CD14-positive monocyte (primary cell): ENCODE data around the gene ATXN1. TPM values are rescaled to one million over a fixed set of nuclear protein-coding genes. Genes with fewer than 3 reads are reported as not detected.

ENCODE experiments used
- DNase-seq, 3 donors: peaks; one replicate each; pipeline ENCODE4 v3.0.0-alpha.2; 2011 to 2022
- H2AFZ ChIP-seq: 2 replicates; pipeline ENCODE4 v1.6.0; 2012; ENCODE audit warnings: mild to moderate bottlenecking, low read depth, low read length, inconsistent platforms; ENCODE audit not compliant: insufficient read depth, poor library complexity, severe bottlenecking
- H3K27ac ChIP-seq, 2 donors: 1 replicate in 1 of 2; 2 replicates in 1 of 2; pipeline ENCODE4 v1.5.1; 2012 to 2013; ENCODE audit warnings: low read length in 2 of 2, control low read depth in 1 of 2, inconsistent platforms in 1 of 2, low read depth in 1 of 2, mild to moderate bottlenecking in 1 of 2
- H3K27me3 ChIP-seq, 2 donors: one replicate each; pipeline versions ENCODE4 v1.6.0 to v1.6.1; 2011 to 2013; ENCODE audit warnings: low read length in 2 of 2; ENCODE audit not compliant: control insufficient read depth in 2 of 2, insufficient read depth in 2 of 2
- H3K36me3 ChIP-seq, 2 donors: replicated peaks in 1 of 2; 1 replicate in 1 of 2; 2 replicates in 1 of 2; pipeline versions ENCODE4 v1.5.1 to v1.6.1; 2012 to 2013; ENCODE audit warnings: low read length in 2 of 2, control low read depth in 1 of 2, inconsistent platforms in 1 of 2, mild to moderate bottlenecking in 1 of 2; ENCODE audit not compliant: insufficient read depth in 2 of 2, control insufficient read depth in 1 of 2
- H3K4me1 ChIP-seq, 2 donors: 1 replicate in 1 of 2; 2 replicates in 1 of 2; pipeline versions ENCODE4 v1.5.1 to v1.6.1; 2012 to 2013; ENCODE audit warnings: low read length in 2 of 2, control low read depth in 1 of 2, inconsistent platforms in 1 of 2, mild to moderate bottlenecking in 1 of 2, moderate library complexity in 1 of 2; ENCODE audit not compliant: insufficient read depth in 2 of 2, control insufficient read depth in 1 of 2
- H3K4me2 ChIP-seq: replicated peaks from 2 replicates; pipeline ENCODE3; 2012; ENCODE audit warnings: low read length, moderate library complexity, mild to moderate bottlenecking; ENCODE audit not compliant: poor library complexity, severe bottlenecking; ENCODE audit errors: extremely low read depth
- H3K4me3 ChIP-seq, 3 experiments: fragments of 200-600 bp in 1 of 3; sonication (generic) in 1 of 3; replicated peaks in 1 of 3; 1 replicate in 2 of 3; 2 replicates in 1 of 3; pipeline ENCODE4 v1.5.1; 2011 to 2013; ENCODE audit warnings: low read length in 3 of 3, mild to moderate bottlenecking in 3 of 3, control low read depth in 2 of 3, low read depth in 2 of 3, inconsistent platforms in 1 of 3, moderate library complexity in 1 of 3
- H3K79me2 ChIP-seq: 2 replicates; pipeline ENCODE4 v1.6.0; 2012; ENCODE audit warnings: mild to moderate bottlenecking, control low read depth, inconsistent platforms, low read length, moderate library complexity; ENCODE audit not compliant: insufficient read depth
- H3K9ac ChIP-seq: 2 replicates; pipeline ENCODE4 v1.6.0; 2017; ENCODE audit warnings: low read length, mild to moderate bottlenecking; ENCODE audit not compliant: insufficient read depth, poor library complexity, severe bottlenecking
- H3K9me3 ChIP-seq, 2 donors: replicated peaks in 1 of 2; 1 replicate in 1 of 2; 2 replicates in 1 of 2; pipeline versions ENCODE4 v1.5.1 to v1.6.1; 2012 to 2013; ENCODE audit warnings: low read length in 2 of 2, control low read depth in 1 of 2; ENCODE audit not compliant: control insufficient read depth in 1 of 2, insufficient read depth in 1 of 2
- H4K20me1 ChIP-seq: 2 replicates; pipeline ENCODE4 v1.6.0; 2012; ENCODE audit warnings: mild to moderate bottlenecking, low read length, control low read depth, moderate library complexity; ENCODE audit not compliant: insufficient read depth
- H3K27ac Mint-ChIP-seq, 7 donors: one replicate each; pipeline ENCODE4 v1.8.0; 2020; ENCODE audit warnings: mild to moderate bottlenecking in 7 of 7, mixed read lengths in 7 of 7, moderate library complexity in 6 of 7, inconsistent platforms in 2 of 7
- H3K27me3 Mint-ChIP-seq, 3 donors: one replicate each; pipeline ENCODE4 v1.8.0; 2021 to 2022; ENCODE audit warnings: low read depth in 3 of 3, mild to moderate bottlenecking in 3 of 3, mixed read lengths in 3 of 3, moderate library complexity in 3 of 3, inconsistent platforms in 1 of 3
- H3K36me3 Mint-ChIP-seq, 2 donors: one replicate each; pipeline ENCODE4 v1.8.0; 2020; ENCODE audit warnings: mixed read lengths in 2 of 2, inconsistent platforms in 1 of 2, mild to moderate bottlenecking in 1 of 2
- H3K4me1 Mint-ChIP-seq: one replicate; pipeline ENCODE4 v1.8.0; 2020; ENCODE audit warnings: mild to moderate bottlenecking, mixed read lengths
- H3K4me3 Mint-ChIP-seq, 2 donors: one replicate each; pipeline ENCODE4 v1.8.0; 2020; ENCODE audit warnings: mild to moderate bottlenecking in 2 of 2, mixed read lengths in 2 of 2, moderate library complexity in 1 of 2
- H3K9me3 Mint-ChIP-seq, 7 donors: one replicate each; pipeline ENCODE4 v1.8.0; 2020 to 2022; ENCODE audit warnings: mixed read lengths in 7 of 7, mild to moderate bottlenecking in 6 of 7, moderate library complexity in 6 of 7, inconsistent platforms in 2 of 7
- CTCF ChIP-seq: fragments of 200-600 bp; IDR thresholded peaks from one replicate; pipeline ENCODE4 v1.8.0; 2022; ENCODE audit warnings: antibody characterized with exemption, mild to moderate bottlenecking
- WGBS: methylation state at CpG from one replicate; pipeline ENCODE4 v1.1.5; 2013; ENCODE audit warnings: missing lambda C conversion rate; ENCODE audit not compliant: insufficient coverage; 5-methylcytosine and 5-hydroxymethylcytosine counted together
- intact Hi-C, 2 donors: fragments of 100-400 bp; cut with micrococcal nuclease; formaldehyde crosslinking; loops; one replicate each; pipeline versions ENCODE4 v1.15.0 to v1.15.1; 2023
- polyA plus RNA-seq, 3 donors: library from polyadenylated mRNA; depleted of rRNA in 1 of 3; unstranded in 2 of 3; stranded (reverse) in 1 of 3; fragments of 300-500 nt in 2 of 3; fragments of >200 nt in 1 of 3; fragmentation: Illumina TruSeq in 2 of 3; gene quantifications; 1 replicate in 2 of 3; 2 replicates in 1 of 3; pipeline ENCODE4 v1.2.3, GENCODE V29; 2012 to 2021

ATXN1 gene
- polyA plus RNA-seq, 3 donors: 8.8 to 19.1 (median 10.9) TPM

- no peak for TF ChIP-seq CTCF
- H3K4me3 ChIP-seq: no peak overlapping the region
- no peaks in the 10 kb centered on the region for H3K9me3 ChIP-seq
- H3K27ac ChIP-seq: no peak overlapping the region
- no peak overlapping the region for H2AFZ ChIP-seq
- H3K4me2 ChIP-seq: no peak overlapping the region
- Mint-ChIP-seq H3K27ac (peak overlapping the region in 1 of 7 donors; percentile 44), H3K9me3 (no peaks in the 10 kb centered on the region), H3K27me3 (peaks cover 0 to 2% (median 2%) of the 10 kb centered on the region in 3 donors), H3K4me1 (peaks cover 51% of the 10 kb centered on the region), H3K4me3 (no peak overlapping the region), H3K36me3 (peaks cover 12 to 19% of the 10 kb centered on the region in 2 donors)
- DNase-seq: no peak
- peaks cover 39 to 45% of the 10 kb centered on the region in 2 donors for H3K4me1 ChIP-seq
- H4K20me1 ChIP-seq: peaks cover 51% of the 10 kb centered on the region
- peaks cover 0 to 2% of the 10 kb centered on the region in 2 donors for H3K36me3 ChIP-seq
- H3K79me2 ChIP-seq: no peaks in the 10 kb centered on the region
- no peak overlapping the region for H3K9ac ChIP-seq
- no peaks in the 10 kb centered on the region for H3K27me3 ChIP-seq
- 89% methylated on average over 2 of the region's 2 CpGs for WGBS
- intact Hi-C loops: loop anchor here in 1 of 2 donors (5.0 kb wide), 1 partner anchor 257 kb away; no protein-coding TSS in a partner anchor
These were observed 251.0 kb downstream of the ATXN1 start for GRCh38 chr6:16510245-16510644.

- Histone ChIP-seq H3K27me3 (no peaks in the 10 kb centered on the region), H3K27ac (no peak overlapping the region), H3K4me3 (no peak overlapping the region), H3K79me2 (no peaks in the 10 kb centered on the region), H3K9me3 (no peaks in the 10 kb centered on the region), H3K4me2 (no peak overlapping the region), H3K36me3 (no peaks in the 10 kb centered on the region), H3K9ac (no peak overlapping the region), H2AFZ (no peak overlapping the region), H4K20me1 (peaks cover 59% of the 10 kb centered on the region), H3K4me1 (peaks cover 49 to 54% of the 10 kb centered on the region in 2 donors)
- Mint-ChIP-seq H3K27me3 (peaks cover 0 to 5% (median 2%) of the 10 kb centered on the region in 3 donors), H3K9me3 (peaks cover 0 to 2% (median 0%) of the 10 kb centered on the region in 7 donors), H3K36me3 (peaks cover 9 to 19% of the 10 kb centered on the region in 2 donors), H3K4me3 (no peak overlapping the region), H3K4me1 (peaks cover 57% of the 10 kb centered on the region), H3K27ac (no peak overlapping the region)
- intact Hi-C loops: loop anchor here in 1 of 2 donors (10.0 kb wide), 1 partner anchor 256 kb away; the partner anchor contains the start of gene ATXN1
- 50% methylated on average over 1 of the region's 1 CpG for WGBS
- no peak for DNase-seq
- TF ChIP-seq CTCF: no peak
These were observed 252.3 kb downstream of the ATXN1 start for GRCh38 chr6:16508959-16509358.
